Neural progenitor cell (in vitro differentiated cells): Measurements from ENCODE around the gene HOXA2. TPM values are rescaled to one million over a fixed set of nuclear protein-coding genes. Genes with fewer than 3 reads are reported as not detected.

Experiments
- DNase-seq: peaks from one replicate; pipeline ENCODE4 v3.0.0-alpha.2; 2016; ENCODE audit warnings: low spot score
- H2AFZ ChIP-seq: fragments of 200-600 bp; sonication (generic); replicated peaks from 2 replicates; pipeline ENCODE4 v1.6.1; 2016; ENCODE audit warnings: antibody characterized with exemption
- H3F3A ChIP-seq: fragments of 200-600 bp; sonication (generic); 2 replicates; pipeline ENCODE4 v1.6.1; 2016; ENCODE audit warnings: antibody characterized with exemption, low read depth
- H3K27ac ChIP-seq: fragments of 200-600 bp; sonication (generic); 2 replicates; pipeline ENCODE4 v1.5.1; 2016; ENCODE audit warnings: mild to moderate bottlenecking
- H3K27me3 ChIP-seq: fragments of 200-600 bp; sonication (generic); 2 replicates; pipeline ENCODE4 v1.6.1; 2016; ENCODE audit warnings: mild to moderate bottlenecking, moderate library complexity
- H3K36me3 ChIP-seq: fragments of 200-600 bp; sonication (generic); 2 replicates; pipeline ENCODE4 v1.5.1; 2016
- H3K4me1 ChIP-seq: fragments of 200-600 bp; sonication (generic); 2 replicates; pipeline ENCODE4 v1.6.1; 2016; ENCODE audit warnings: mixed run types
- H3K4me2 ChIP-seq: fragments of 200-600 bp; sonication (generic); 2 replicates; pipeline ENCODE4 v1.6.1; 2016
- H3K4me3 ChIP-seq: fragments of 200-600 bp; sonication (generic); 2 replicates; pipeline ENCODE4 v1.5.1; 2016
- H3K79me2 ChIP-seq: fragments of 200-600 bp; sonication (generic); 2 replicates; pipeline ENCODE4 v1.6.1; 2016; ENCODE audit warnings: low read depth
- H3K9ac ChIP-seq: fragments of 200-600 bp; sonication (generic); 2 replicates; pipeline ENCODE4 v1.6.1; 2016
- H3K9me3 ChIP-seq: fragments of 200-600 bp; sonication (generic); 2 replicates; pipeline ENCODE4 v1.5.1; 2016; ENCODE audit warnings: low read depth
- H4K20me1 ChIP-seq: fragments of 200-600 bp; sonication (generic); 2 replicates; pipeline ENCODE4 v1.6.1; 2016; ENCODE audit warnings: low read depth
- H3K27ac Mint-ChIP-seq: 3 replicates; pipeline ENCODE4 v1.8.0; 2021; ENCODE audit warnings: mixed read lengths
- H3K27me3 Mint-ChIP-seq: 2 replicates; pipeline ENCODE4 v1.8.0; 2022; ENCODE audit warnings: low read depth, mild to moderate bottlenecking, inconsistent platforms, moderate library complexity, mixed read lengths; ENCODE audit not compliant: insufficient read depth
- H3K36me3 Mint-ChIP-seq: 3 replicates; pipeline ENCODE4 v1.8.0; 2021; ENCODE audit warnings: mixed read lengths
- H3K4me1 Mint-ChIP-seq: 3 replicates; pipeline ENCODE4 v1.8.0; 2021; ENCODE audit warnings: mixed read lengths
- H3K4me3 Mint-ChIP-seq: 3 replicates; pipeline ENCODE4 v1.8.0; 2021; ENCODE audit warnings: mild to moderate bottlenecking, moderate library complexity, mixed read lengths
- H3K9me3 Mint-ChIP-seq: 3 replicates; pipeline ENCODE4 v1.8.0; 2020; ENCODE audit warnings: mixed read lengths
- CTCF ChIP-seq: fragments of 200-600 bp; sonication (generic); IDR thresholded peaks from 2 replicates; pipeline ENCODE4 v1.5.1; 2017; ENCODE audit warnings: antibody characterized with exemption, mild to moderate bottlenecking
- EZH2 ChIP-seq: fragments of 200-600 bp; sonication (generic); IDR thresholded peaks from 2 replicates; pipeline ENCODE4 v1.6.1; 2017; ENCODE audit warnings: antibody characterized with exemption, mild to moderate bottlenecking, moderate library complexity
- EZH2phosphoT487 ChIP-seq: fragments of 200-600 bp; sonication (generic); IDR thresholded peaks from 2 replicates; pipeline ENCODE4 v1.6.1; 2017; ENCODE audit warnings: antibody characterized with exemption
- total RNA-seq: library from RNA; depleted of rRNA; stranded (reverse); fragments of >200 nt; gene quantifications from 2 replicates; pipeline ENCODE4 v1.2.3, GENCODE V29; 2015; ENCODE audit warnings: low replicate concordance

Gene HOXA2
- total RNA-seq, 1 donor from 2014 or later: not detected

DNA sequence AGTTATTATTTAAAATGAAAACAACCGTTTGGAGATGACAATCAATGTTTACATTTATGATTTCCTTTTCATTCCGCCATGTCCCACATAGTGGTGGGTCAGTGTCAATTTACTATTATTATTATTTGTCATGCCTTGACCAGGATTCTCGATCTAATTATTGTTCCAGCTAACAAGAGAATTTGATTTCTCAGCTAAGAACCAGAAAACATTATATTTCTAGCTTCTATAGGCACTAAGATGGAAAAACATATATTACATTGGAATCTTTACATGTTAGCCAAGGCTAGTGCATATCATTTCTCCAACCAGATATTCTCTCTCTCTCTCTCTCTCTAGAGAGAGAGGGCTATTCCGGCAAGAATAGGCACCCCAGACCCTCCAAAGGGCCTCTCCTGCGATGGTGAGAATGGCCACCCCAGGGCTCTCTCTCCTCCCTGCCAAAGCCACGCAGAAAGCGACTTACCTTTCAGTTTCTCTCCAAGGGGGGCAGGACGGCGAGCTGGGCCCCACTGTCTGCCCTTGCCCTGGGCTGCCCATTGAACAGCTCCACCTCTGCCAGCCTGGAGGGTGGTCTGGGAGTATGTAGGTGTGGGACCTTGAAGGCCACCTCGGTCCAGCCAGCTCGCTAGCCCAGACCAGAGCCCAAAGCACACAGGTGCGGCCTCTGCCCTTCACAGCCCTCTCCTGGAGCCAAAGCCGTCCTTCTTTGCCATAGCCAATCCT, 47.5 kb upstream of the HOXA2 start:
- Histone ChIP-seq H3K4me2 (no peak overlapping the region), H3K36me3 (no peaks in the 10 kb centered on the region), H3F3A (no peaks in the 10 kb centered on the region), H3K4me3 (peak overlapping the region; percentile 32), H2AFZ (no peak overlapping the region), H3K79me2 (no peaks in the 10 kb centered on the region), H3K27me3 (peaks cover 100% of the 10 kb centered on the region), H4K20me1 (peaks cover 74% of the 10 kb centered on the region), H3K27ac (no peak overlapping the region), H3K9ac (no peak overlapping the region), H3K9me3 (no peaks in the 10 kb centered on the region), H3K4me1 (no peaks in the 10 kb centered on the region)
- Mint-ChIP-seq H3K9me3 (peaks cover 28% of the 10 kb centered on the region), H3K27me3 (peaks cover 95% of the 10 kb centered on the region), H3K27ac (no peak overlapping the region), H3K4me1 (peaks cover 5% of the 10 kb centered on the region), H3K36me3 (peaks cover 2% of the 10 kb centered on the region), H3K4me3 (no peak overlapping the region)
- DNase-seq: no peak
- TF ChIP-seq EZH2phosphoT487 (no peak), CTCF (no peak), EZH2 (no peak)

GRCh38 chr7:27148756-27149641, 46.5 kb upstream of the HOXA2 start:
- H3K4me1 Mint-ChIP-seq: peaks cover 5% of the 10 kb centered on the region
- H3K79me2 ChIP-seq: no peaks in the 10 kb centered on the region
- peaks cover 71% of the 10 kb centered on the region for H4K20me1 ChIP-seq
- no peaks in the 10 kb centered on the region for H3K9me3 ChIP-seq
- no peak overlapping the region for H3K4me3 ChIP-seq
- peaks cover 100% of the 10 kb centered on the region for H3K27me3 ChIP-seq
- H3K4me1 ChIP-seq: no peaks in the 10 kb centered on the region
- no peaks in the 10 kb centered on the region for H3K36me3 ChIP-seq
- H3K27me3 Mint-ChIP-seq: peaks cover 94% of the 10 kb centered on the region
- no peaks in the 10 kb centered on the region for H3F3A ChIP-seq
- TF ChIP-seq EZH2: peak; percentile 71
- peak; percentile 1 for TF ChIP-seq EZH2phosphoT487
- no peak for TF ChIP-seq CTCF
- no peak overlapping the region for H3K27ac Mint-ChIP-seq
- no peak overlapping the region for H3K4me2 ChIP-seq
- DNase-seq: no peak
- H3K27ac ChIP-seq: no peak overlapping the region
- peaks cover 30% of the 10 kb centered on the region for H3K9me3 Mint-ChIP-seq
- H3K4me3 Mint-ChIP-seq: no peak overlapping the region
- peaks cover 2% of the 10 kb centered on the region for H3K36me3 Mint-ChIP-seq
- no peak overlapping the region for H3K9ac ChIP-seq
- no peak overlapping the region for H2AFZ ChIP-seq

DNA sequence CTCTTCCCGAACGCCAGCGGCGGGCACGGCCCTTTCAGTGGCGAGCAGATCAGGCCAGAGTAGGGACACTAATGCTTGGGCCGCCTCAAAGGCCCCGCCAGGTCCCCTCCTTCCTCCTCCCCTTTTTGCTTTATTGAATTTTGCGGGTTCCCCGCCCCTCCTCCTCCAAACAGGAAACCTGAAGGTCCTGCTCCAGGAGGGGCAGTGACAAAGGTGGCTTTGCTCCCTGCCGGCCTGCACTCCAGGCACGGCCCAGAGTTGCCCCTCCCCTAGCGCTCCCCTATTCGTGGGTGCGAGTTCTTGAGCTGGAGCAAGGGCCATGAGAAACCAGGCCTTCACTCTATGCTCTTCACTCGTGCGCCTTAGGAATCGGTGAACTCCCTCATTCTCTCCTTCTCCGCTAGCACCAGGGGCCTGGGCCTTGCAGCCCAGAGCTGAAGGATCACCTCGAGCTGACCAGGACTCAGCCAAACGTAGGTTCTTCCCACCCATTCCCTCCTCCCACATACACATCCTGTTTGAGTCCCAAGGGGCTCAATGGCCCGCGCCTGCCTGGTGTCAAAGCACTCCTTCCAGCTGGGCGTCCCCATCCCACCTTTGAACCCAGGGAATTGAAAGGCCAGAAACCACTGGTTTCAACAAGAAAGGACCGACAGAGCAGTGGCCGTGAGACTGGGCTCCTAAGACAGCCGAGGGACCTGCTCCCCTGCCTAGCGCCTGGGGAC, 45.7 kb upstream of the HOXA2 start:
- Histone ChIP-seq H3K27me3 (peaks cover 100% of the 10 kb centered on the region), H3K36me3 (no peaks in the 10 kb centered on the region), H3K79me2 (no peaks in the 10 kb centered on the region), H3K4me3 (peak overlapping the region; percentile 5), H3F3A (no peaks in the 10 kb centered on the region), H4K20me1 (peaks cover 76% of the 10 kb centered on the region), H3K4me1 (peaks cover 4% of the 10 kb centered on the region), H3K9me3 (no peaks in the 10 kb centered on the region), H3K4me2 (peak overlapping the region; percentile 38), H3K27ac (no peak overlapping the region), H2AFZ (no peak overlapping the region), H3K9ac (no peak overlapping the region)
- H3K27me3 Mint-ChIP-seq: peaks cover 92% of the 10 kb centered on the region
- peaks cover 8% of the 10 kb centered on the region for H3K4me1 Mint-ChIP-seq
- peak overlapping the region; percentile 43 for H3K4me3 Mint-ChIP-seq
- H3K36me3 Mint-ChIP-seq: peaks cover under 1% of the 10 kb centered on the region
- DNase-seq: no peak
- no peak overlapping the region for H3K27ac Mint-ChIP-seq
- TF ChIP-seq CTCF (no peak), EZH2phosphoT487 (peak; percentile 82), EZH2 (peak; percentile 86)
- H3K9me3 Mint-ChIP-seq: peaks cover 27% of the 10 kb centered on the region
